Caco-2 (cell line): ENCODE results near the gene ZMYND8. TPM values are rescaled to one million over a fixed set of nuclear protein-coding genes. Genes with fewer than 3 reads are reported as not detected.
A peak's percentile ranks its signal among the peaks of the same experiment; 100 is the strongest.

Source experiments
- BruUV-seq: library from RNA; stranded (reverse); fragments of 400-500 nt; replicated peaks from 2 replicates; lab custom pipeline; 2021; lab: Mats Ljungman, UMichigan
- CTCF ChIA-PET: fragments of 300-600 bp; sonication (Branson Sonifier 250); formaldehyde crosslinking; loops from one replicate; lab custom pipeline; 2022; ENCODE audit warnings: antibody characterized with exemption; lab: Charles Lee
- POLR2A ChIA-PET: fragments of 300-600 bp; sonication (Branson Sonifier 250); formaldehyde crosslinking; loops from one replicate; lab custom pipeline; 2022; ENCODE audit warnings: antibody characterized with exemption; lab: Charles Lee
- DNase-seq, 2 experiments: peaks; one replicate each; pipeline versions ENCODE4 v3.0.0 to v3.0.0-alpha.2; 2020 to 2022
- H3K27me3 ChIP-seq: replicated peaks from 2 replicates; pipeline ENCODE4 v1.6.0; 2011; ENCODE audit warnings: low read length; ENCODE audit not compliant: control insufficient read depth, insufficient read depth
- H3K36me3 ChIP-seq: 2 replicates; pipeline ENCODE4 v1.5.1; 2011; ENCODE audit warnings: low read length; ENCODE audit not compliant: control insufficient read depth, insufficient read depth
- H3K4me1 ChIP-seq: fragments of 250-450 bp; sonication (Bioruptor Pico); 2 replicates; pipeline ENCODE4 v1.5.1; 2020; ENCODE audit warnings: mild to moderate bottlenecking
- H3K4me3 ChIP-seq: 2 replicates; pipeline ENCODE4 v1.5.1; 2011; ENCODE audit warnings: low read depth, mild to moderate bottlenecking, control low read depth, low read length
- H3K9me3 ChIP-seq: fragments of 250-450 bp; sonication (Bioruptor Pico); 2 replicates; pipeline ENCODE4 v1.5.1; 2020; ENCODE audit warnings: mild to moderate bottlenecking, moderate library complexity
- H3K27ac Mint-ChIP-seq: one replicate; pipeline ENCODE4 v1.8.0; 2022; ENCODE audit warnings: mixed read lengths; ENCODE audit not compliant: unreplicated experiment
- H3K27me3 Mint-ChIP-seq: one replicate; pipeline ENCODE4 v1.8.0; 2022; ENCODE audit warnings: mixed read lengths; ENCODE audit not compliant: insufficient read depth, unreplicated experiment
- H3K36me3 Mint-ChIP-seq: one replicate; pipeline ENCODE4 v1.8.0; 2022; ENCODE audit warnings: mild to moderate bottlenecking, mixed read lengths; ENCODE audit not compliant: insufficient read depth, unreplicated experiment
- H3K4me1 Mint-ChIP-seq: one replicate; pipeline ENCODE4 v1.8.0; 2022; ENCODE audit warnings: low read depth, mixed read lengths; ENCODE audit not compliant: unreplicated experiment
- H3K4me3 Mint-ChIP-seq: one replicate; pipeline ENCODE4 v1.8.0; 2022; ENCODE audit warnings: mild to moderate bottlenecking, moderate library complexity, mixed read lengths; ENCODE audit not compliant: unreplicated experiment
- H3K9me3 Mint-ChIP-seq: one replicate; pipeline ENCODE4 v1.8.0; 2022; ENCODE audit warnings: mixed read lengths; ENCODE audit not compliant: unreplicated experiment
- intact Hi-C: fragments of 100-400 bp; cut with micrococcal nuclease; formaldehyde crosslinking; loops from one replicate; pipeline ENCODE4 v1.10.0; 2022; ENCODE audit not compliant: unreplicated experiment
- total RNA-seq: library from RNA; stranded (reverse); gene quantifications from 2 replicates; pipeline ENCODE4 v1.2.3, GENCODE V29; 2022
- TF ChIP-seq, protein P1 (sequence below), 2 experiments: fragments of 200-600 bp in 1 of 2; IDR thresholded peaks; 1 replicate in 1 of 2; 2 replicates in 1 of 2; pipeline versions ENCODE4 v1.5.1 to v1.8.0; 2011 to 2022; ENCODE audit warnings: antibody characterized with exemption in 1 of 2, control low read depth in 1 of 2, inconsistent platforms in 1 of 2, low read depth in 1 of 2, low read length in 1 of 2, mild to moderate bottlenecking in 1 of 2, moderate library complexity in 1 of 2; ENCODE audit not compliant: insufficient read depth in 1 of 2, severe bottlenecking in 1 of 2, unreplicated experiment in 1 of 2

The ZMYND8 gene
- total RNA-seq, 1 experiment from 2014 or later = 194 TPM

DNA sequence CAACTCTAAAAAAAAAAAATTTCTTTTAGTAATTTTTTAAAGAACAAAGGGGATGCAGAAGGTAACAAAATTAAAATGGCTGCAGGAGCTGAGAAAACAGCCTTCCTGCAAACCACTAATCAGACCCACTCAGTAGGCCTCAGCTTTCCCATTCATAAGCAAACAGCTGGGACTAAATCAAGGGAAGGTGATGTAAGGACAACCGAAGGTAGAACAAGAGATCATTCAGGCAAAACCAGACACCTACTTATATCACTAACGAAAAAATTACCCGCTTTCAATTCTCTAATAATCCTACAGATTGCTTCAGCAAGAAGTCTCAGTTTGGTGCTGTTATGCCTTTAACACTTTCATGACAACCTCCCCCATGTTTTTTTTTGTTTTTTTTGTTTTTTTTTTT lies 124.0 kb downstream of the ZMYND8 start:
- H3K4me1 Mint-ChIP-seq = peaks cover 6% of the 10 kb centered on the region
- no peaks in the 10 kb centered on the region for H3K27me3 Mint-ChIP-seq
- Histone ChIP-seq H3K27me3 (no peaks in the 10 kb centered on the region), H3K9me3 (no peaks in the 10 kb centered on the region), H3K36me3 (peaks cover 33% of the 10 kb centered on the region), H3K4me3 (no peak overlapping the region), H3K4me1 (0 out of 2 replicates have a peak, but pooled peaks cover 4% of the 10 kb centered on the region)
- no peak overlapping the region for H3K4me3 Mint-ChIP-seq
- no peak for DNase-seq
- ChIA-PET CTCF (interaction anchor here (0.6 to 1.8 kb wide), 4 partner anchors 9 to 151 kb away, joined by 3 to 6 read pairs (median 4); no protein-coding TSS in a partner anchor), POLR2A (no interaction called here)
- TF ChIP-seq, protein P1, sequence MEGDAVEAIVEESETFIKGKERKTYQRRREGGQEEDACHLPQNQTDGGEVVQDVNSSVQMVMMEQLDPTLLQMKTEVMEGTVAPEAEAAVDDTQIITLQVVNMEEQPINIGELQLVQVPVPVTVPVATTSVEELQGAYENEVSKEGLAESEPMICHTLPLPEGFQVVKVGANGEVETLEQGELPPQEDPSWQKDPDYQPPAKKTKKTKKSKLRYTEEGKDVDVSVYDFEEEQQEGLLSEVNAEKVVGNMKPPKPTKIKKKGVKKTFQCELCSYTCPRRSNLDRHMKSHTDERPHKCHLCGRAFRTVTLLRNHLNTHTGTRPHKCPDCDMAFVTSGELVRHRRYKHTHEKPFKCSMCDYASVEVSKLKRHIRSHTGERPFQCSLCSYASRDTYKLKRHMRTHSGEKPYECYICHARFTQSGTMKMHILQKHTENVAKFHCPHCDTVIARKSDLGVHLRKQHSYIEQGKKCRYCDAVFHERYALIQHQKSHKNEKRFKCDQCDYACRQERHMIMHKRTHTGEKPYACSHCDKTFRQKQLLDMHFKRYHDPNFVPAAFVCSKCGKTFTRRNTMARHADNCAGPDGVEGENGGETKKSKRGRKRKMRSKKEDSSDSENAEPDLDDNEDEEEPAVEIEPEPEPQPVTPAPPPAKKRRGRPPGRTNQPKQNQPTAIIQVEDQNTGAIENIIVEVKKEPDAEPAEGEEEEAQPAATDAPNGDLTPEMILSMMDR (IDR thresholded peaks at IDR 0.05; ENCODE audit: insufficient read depth in 1 of 2, low read depth in 1 of 2, low read length in 1 of 2, severe bottlenecking in 1 of 2, unreplicated experiment in 1 of 2) = no peak
- H3K27ac Mint-ChIP-seq = peak overlapping the region; percentile 41
- BruUV-seq = no TSS peak
- intact Hi-C loops = no loop called here
- H3K9me3 Mint-ChIP-seq = no peaks in the 10 kb centered on the region
- H3K36me3 Mint-ChIP-seq = peaks cover 99% of the 10 kb centered on the region

DNA sequence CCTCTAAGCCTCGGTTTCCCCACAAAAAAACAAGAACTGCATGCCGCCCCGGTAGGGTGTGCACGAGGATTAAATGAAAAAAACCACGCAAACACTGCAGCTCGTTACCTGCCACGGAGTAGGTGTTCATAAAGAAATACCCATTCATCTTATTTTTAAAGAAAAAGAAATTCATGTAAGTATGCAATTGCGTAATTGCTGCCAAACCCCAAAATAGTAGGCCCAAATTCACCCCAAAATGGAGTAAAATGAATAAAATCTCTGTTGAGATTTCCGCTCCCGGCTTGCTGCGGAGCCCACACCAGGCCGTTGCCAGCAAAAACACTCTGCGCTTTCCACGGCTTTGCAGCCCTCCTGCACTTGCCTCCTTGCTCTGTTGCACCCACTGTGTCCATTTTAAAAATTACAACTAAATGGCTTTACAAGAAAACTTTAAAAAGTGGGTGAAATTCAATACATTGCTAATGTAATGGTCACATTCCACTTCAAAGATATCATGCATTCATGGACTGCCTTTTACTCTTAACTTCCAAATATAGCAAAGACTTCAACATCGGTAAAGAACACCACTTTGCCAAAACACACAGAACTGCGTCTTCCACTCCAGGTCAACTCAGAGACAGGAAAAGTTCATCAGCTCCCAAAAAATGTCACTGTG lies 125.0 kb downstream of the ZMYND8 start:
- no peaks in the 10 kb centered on the region for H3K9me3 ChIP-seq
- BruUV-seq = no TSS peak
- ChIA-PET CTCF (interaction anchor here (1.0 to 1.1 kb wide), 2 partner anchors 35 to 152 kb away, joined by 3 to 6 read pairs; no protein-coding TSS in a partner anchor), POLR2A (no interaction called here)
- H3K4me3 ChIP-seq = no peak overlapping the region
- Mint-ChIP-seq H3K4me1 (peaks cover 6% of the 10 kb centered on the region), H3K9me3 (no peaks in the 10 kb centered on the region), H3K27ac (peak overlapping the region; percentile 29), H3K36me3 (peaks cover 99% of the 10 kb centered on the region), H3K27me3 (no peaks in the 10 kb centered on the region), H3K4me3 (no peak overlapping the region)
- 0 out of 2 replicates have a peak, but pooled peaks cover 4% of the 10 kb centered on the region for H3K4me1 ChIP-seq
- no peak for DNase-seq
- H3K36me3 ChIP-seq = peaks cover 34% of the 10 kb centered on the region
- intact Hi-C loops = no loop called here
- H3K27me3 ChIP-seq = no peaks in the 10 kb centered on the region
- TF ChIP-seq, protein P1 (IDR thresholded peaks at IDR 0.05; ENCODE audit: insufficient read depth in 1 of 2, low read depth in 1 of 2, low read length in 1 of 2, severe bottlenecking in 1 of 2, unreplicated experiment in 1 of 2) = no peak

DNA sequence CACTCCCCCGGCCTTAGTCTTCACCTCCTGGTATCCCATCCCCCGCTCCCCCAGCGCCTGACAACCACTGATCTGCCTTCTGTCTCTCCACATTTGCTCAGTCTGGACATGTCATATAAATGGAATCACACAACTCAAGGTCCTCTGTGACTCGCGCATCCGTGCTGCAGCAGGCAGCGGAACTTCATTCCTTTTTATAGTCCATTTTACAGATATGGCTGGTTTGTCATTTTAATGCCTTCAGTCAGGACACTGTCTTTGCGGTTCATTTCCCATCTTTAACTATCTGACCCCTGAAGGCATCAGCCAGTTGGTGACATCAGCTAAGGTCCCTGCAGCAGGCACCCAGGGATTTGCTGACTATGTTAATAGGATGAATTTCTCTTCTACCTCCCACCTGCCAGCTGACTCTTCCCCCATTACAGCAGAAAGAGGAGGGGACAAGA lies 125.7 kb downstream of the ZMYND8 start:
- Mint-ChIP-seq H3K27ac (peak overlapping the region; percentile 2), H3K9me3 (no peaks in the 10 kb centered on the region), H3K27me3 (no peaks in the 10 kb centered on the region), H3K4me1 (peaks cover 6% of the 10 kb centered on the region), H3K36me3 (peaks cover 99% of the 10 kb centered on the region), H3K4me3 (no peak overlapping the region)
- TF ChIP-seq, protein P1 (IDR thresholded peaks at IDR 0.05; ENCODE audit: insufficient read depth in 1 of 2, low read depth in 1 of 2, low read length in 1 of 2, severe bottlenecking in 1 of 2, unreplicated experiment in 1 of 2) = no peak
- Histone ChIP-seq H3K4me3 (no peak overlapping the region), H3K27me3 (no peaks in the 10 kb centered on the region), H3K4me1 (0 out of 2 replicates have a peak, but pooled peaks cover 4% of the 10 kb centered on the region), H3K9me3 (no peaks in the 10 kb centered on the region), H3K36me3 (peaks cover 29% of the 10 kb centered on the region)
- BruUV-seq = no TSS peak
- intact Hi-C loops = no loop called here
- POLR2A ChIA-PET = no interaction called here
- CTCF ChIA-PET = interaction anchor here (2.5 kb wide), 1 partner anchor 153 kb away, joined by 11 read pairs; no protein-coding TSS in a partner anchor
- DNase-seq = no peak
